Astrocyte (in vitro differentiated cells and primary cell): ENCODE results near the gene TMIE.

Experiments
- EZH2 ChIP-seq: IDR thresholded peaks from 2 replicates; pipeline ENCODE4 v1.6.1; 2012; ENCODE audit warnings: mild to moderate bottlenecking, low read length, inconsistent platforms; ENCODE audit not compliant: insufficient read depth
- TF ChIP-seq, protein P1 (sequence below): IDR thresholded peaks from 2 replicates; pipeline ENCODE4 v1.5.1; 2011; ENCODE audit warnings: low read depth, mild to moderate bottlenecking, inconsistent platforms, low read length, moderate library complexity; ENCODE audit not compliant: insufficient read depth

DNA sequence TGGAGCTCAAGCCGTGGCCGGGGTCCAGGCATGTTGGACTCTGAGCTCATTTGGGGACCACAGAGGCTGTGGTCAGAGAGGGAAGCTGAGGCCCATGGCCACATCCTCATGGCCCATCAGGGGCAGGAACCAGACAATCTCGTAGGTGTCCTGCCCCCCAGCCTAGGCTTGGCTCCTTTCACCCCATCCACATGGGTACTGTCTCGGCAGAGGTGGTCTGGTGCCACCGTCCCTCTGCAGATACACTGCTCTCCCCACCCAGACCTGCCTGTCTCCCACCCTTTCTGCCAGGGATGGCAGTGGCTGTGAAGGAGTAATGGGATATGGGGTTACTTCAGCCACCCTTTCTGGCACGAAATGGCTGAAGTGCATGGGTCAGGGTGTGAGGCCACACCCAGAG, 8.5 kb downstream of the TMIE start:
- TF ChIP-seq, protein P1, sequence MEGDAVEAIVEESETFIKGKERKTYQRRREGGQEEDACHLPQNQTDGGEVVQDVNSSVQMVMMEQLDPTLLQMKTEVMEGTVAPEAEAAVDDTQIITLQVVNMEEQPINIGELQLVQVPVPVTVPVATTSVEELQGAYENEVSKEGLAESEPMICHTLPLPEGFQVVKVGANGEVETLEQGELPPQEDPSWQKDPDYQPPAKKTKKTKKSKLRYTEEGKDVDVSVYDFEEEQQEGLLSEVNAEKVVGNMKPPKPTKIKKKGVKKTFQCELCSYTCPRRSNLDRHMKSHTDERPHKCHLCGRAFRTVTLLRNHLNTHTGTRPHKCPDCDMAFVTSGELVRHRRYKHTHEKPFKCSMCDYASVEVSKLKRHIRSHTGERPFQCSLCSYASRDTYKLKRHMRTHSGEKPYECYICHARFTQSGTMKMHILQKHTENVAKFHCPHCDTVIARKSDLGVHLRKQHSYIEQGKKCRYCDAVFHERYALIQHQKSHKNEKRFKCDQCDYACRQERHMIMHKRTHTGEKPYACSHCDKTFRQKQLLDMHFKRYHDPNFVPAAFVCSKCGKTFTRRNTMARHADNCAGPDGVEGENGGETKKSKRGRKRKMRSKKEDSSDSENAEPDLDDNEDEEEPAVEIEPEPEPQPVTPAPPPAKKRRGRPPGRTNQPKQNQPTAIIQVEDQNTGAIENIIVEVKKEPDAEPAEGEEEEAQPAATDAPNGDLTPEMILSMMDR: no peak
- no peak for TF ChIP-seq EZH2
